GM12878 (cell line): Measurements from ENCODE around the gene HM13. TPM values are rescaled to one million over a fixed set of nuclear protein-coding genes. Genes with fewer than 3 reads are reported as not detected.

Source experiments
- ATAC-seq: fragments of 200-7000 bp; cut with Tn5 transposase; 3 replicates; pipeline ENCODE4 v1.9.1; 2020; ENCODE audit warnings: mild to moderate bottlenecking, moderate library complexity
- BruUV-seq: library from RNA; stranded (reverse); fragments of 400-500 nt; replicated peaks from 2 replicates; lab custom pipeline; 2021; lab: Mats Ljungman, UMichigan
- CTCF ChIA-PET: fragments of 300-600 bp; sonication (Branson Sonifier 250); formaldehyde crosslinking; extraction: SDS; loops from one replicate; lab custom pipeline; 2021; ENCODE audit warnings: inconsistent platforms; lab: Yijun Ruan, JAX
- POLR2A ChIA-PET: fragments of 350-600 bp; formaldehyde crosslinking; extraction: SDS; loops from one replicate; lab custom pipeline; 2021; ENCODE audit warnings: inconsistent platforms; lab: Charles Lee
- RAD21 ChIA-PET: fragments of 300-600 bp; sonication (Branson Sonifier 250); formaldehyde crosslinking; loops from one replicate; lab custom pipeline; 2023; ENCODE audit warnings: antibody characterized with exemption; ENCODE audit not compliant: unreplicated experiment; lab: Charles Lee
- SMC1A ChIA-PET: fragments of 300-600 bp; sonication (Branson Sonifier 250); formaldehyde crosslinking; loops from one replicate; lab custom pipeline; 2023; ENCODE audit not compliant: unreplicated experiment, uncharacterized antibody; lab: Charles Lee
- DNase-seq: peaks from one replicate; pipeline ENCODE4 v3.0.0-alpha.2; 2011; ENCODE audit warnings: low read depth, low spot score
- FAIRE-seq: peaks from 3 replicates; lab custom pipeline; 2011; peaks lifted over from hg19 to GRCh38; lab: Jason Lieb, UNC
- H2AFZ ChIP-seq: 2 replicates; pipeline ENCODE4 v1.6.0; 2011; ENCODE audit warnings: low read depth, low read length, control low read depth; ENCODE audit not compliant: control insufficient read depth
- H3K27ac ChIP-seq: 2 replicates; pipeline ENCODE4 v1.5.1; 2011; ENCODE audit warnings: control low read depth; ENCODE audit not compliant: control insufficient read depth, insufficient read depth
- H3K27me3 ChIP-seq, 2 experiments: replicated peaks in 1 of 2; 2 replicates each; pipeline versions ENCODE4 v1.6.0 to v1.6.1; 2011; ENCODE audit warnings: low read length in 1 of 2; ENCODE audit not compliant: control insufficient read depth in 2 of 2, insufficient read depth in 2 of 2
- H3K36me3 ChIP-seq, 2 experiments: 2 replicates each; pipeline ENCODE4 v1.5.1; 2011; ENCODE audit warnings: low read length in 1 of 2; ENCODE audit not compliant: control insufficient read depth in 2 of 2, insufficient read depth in 2 of 2
- H3K4me1 ChIP-seq: 2 replicates; pipeline ENCODE4 v1.6.1; 2011; ENCODE audit warnings: mild to moderate bottlenecking, low read length, moderate library complexity, mixed read lengths; ENCODE audit not compliant: control insufficient read depth, insufficient read depth
- H3K4me2 ChIP-seq: 2 replicates; pipeline ENCODE4 v1.6.0; 2011; ENCODE audit warnings: control low read depth; ENCODE audit not compliant: control insufficient read depth, insufficient read depth
- H3K4me3 ChIP-seq: fragments of 200-600 bp; sonication (generic); 2 replicates; pipeline ENCODE4 v1.5.1; 2016
- H3K79me2 ChIP-seq: 2 replicates; pipeline ENCODE4 v1.6.0; 2011; ENCODE audit warnings: low read length; ENCODE audit not compliant: control insufficient read depth, insufficient read depth
- H3K9ac ChIP-seq: 2 replicates; pipeline ENCODE4 v1.8.0; 2011; ENCODE audit warnings: low read length, control low read depth, mixed read lengths; ENCODE audit not compliant: control insufficient read depth, insufficient read depth
- H3K9me3 ChIP-seq: replicated peaks from 3 replicates; pipeline ENCODE4 v1.5.1; 2011; ENCODE audit warnings: mild to moderate bottlenecking, low read length; ENCODE audit not compliant: control insufficient read depth, insufficient read depth
- H4K20me1 ChIP-seq: 2 replicates; pipeline ENCODE4 v1.6.0; 2011; ENCODE audit not compliant: control insufficient read depth, insufficient read depth
- BACH1 ChIP-seq: fragments of 450-650 bp; IDR thresholded peaks from 2 replicates; pipeline ENCODE4 v1.6.1; 2017; ENCODE audit warnings: mild to moderate bottlenecking, borderline replicate concordance
- DPF2 ChIP-seq: fragments of 450-650 bp; IDR thresholded peaks from 2 replicates; pipeline ENCODE4 v1.6.1; 2017; ENCODE audit warnings: mild to moderate bottlenecking
- EP300 ChIP-seq, 2 experiments: fragments of 150-350 bp in 1 of 2; IDR thresholded peaks; 2 replicates each; pipeline ENCODE4 v1.6.1; 2011 to 2012; ENCODE audit warnings: low read depth in 2 of 2, low read length in 2 of 2, borderline replicate concordance in 1 of 2, improper control_type of control experiment in 1 of 2, inconsistent platforms in 1 of 2; ENCODE audit not compliant: control insufficient read depth in 1 of 2
- HDAC2 ChIP-seq: fragments of 200-600 bp; sonication (generic); IDR thresholded peaks from 2 replicates; pipeline ENCODE4 v1.6.1; 2017
- HDAC6 ChIP-seq: fragments of 200-600 bp; sonication (generic); IDR thresholded peaks from one replicate; pipeline ENCODE4 v1.8.0; 2017; ENCODE audit warnings: antibody characterized with exemption; ENCODE audit not compliant: unreplicated experiment
- MTA2 ChIP-seq: fragments of 450-650 bp; IDR thresholded peaks from 2 replicates; pipeline ENCODE4 v1.6.1; 2016; ENCODE audit warnings: low read depth, mild to moderate bottlenecking, moderate library complexity
- PAX8 ChIP-seq: fragments of 450-650 bp; IDR thresholded peaks from 2 replicates; pipeline ENCODE4 v1.6.1; 2017; ENCODE audit warnings: mild to moderate bottlenecking, moderate library complexity
- POLR2AphosphoS2 ChIP-seq: IDR thresholded peaks from 2 replicates; pipeline ENCODE4 v1.6.1; 2011; ENCODE audit warnings: low read depth, mild to moderate bottlenecking, low read length, improper control_type of control experiment, moderate library complexity
- POU2F2 ChIP-seq: IDR thresholded peaks from 3 replicates; pipeline ENCODE4 v1.6.1; 2011; ENCODE audit warnings: low read depth, mild to moderate bottlenecking, low read length, borderline replicate concordance
- RAD51 ChIP-seq: fragments of 450-650 bp; IDR thresholded peaks from 2 replicates; pipeline ENCODE4 v1.6.1; 2016; ENCODE audit warnings: moderate library complexity, mild to moderate bottlenecking, inconsistent platforms
- RCOR1 ChIP-seq: conservative IDR thresholded peaks from 2 replicates; pipeline ENCODE4 v1.6.1; 2012; ENCODE audit warnings: low read depth, low read length, improper control_type of control experiment
- RELA ChIP-seq: fragments of 450-650 bp; IDR thresholded peaks from 2 replicates; pipeline ENCODE4 v1.8.0; 2014; ENCODE audit warnings: borderline replicate concordance; ENCODE audit not compliant: partially characterized antibody
- SMARCA5 ChIP-seq: fragments of 450-650 bp; IDR thresholded peaks from 2 replicates; pipeline ENCODE4 v1.6.1; 2017; ENCODE audit warnings: mild to moderate bottlenecking
- ZNF207 ChIP-seq: fragments of 450-650 bp; IDR thresholded peaks from 2 replicates; pipeline ENCODE4 v1.6.1; 2014; ENCODE audit warnings: antibody characterized with exemption, mild to moderate bottlenecking, borderline replicate concordance
- ZNF274 ChIP-seq: IDR thresholded peaks from one replicate; pipeline ENCODE4 v1.8.0; 2011; ENCODE audit not compliant: insufficient read length, insufficient read depth
- WGBS: methylation state at CpG from one replicate; pipeline ENCODE4 v1.1.6; 2016; ENCODE audit warnings: low lambda C conversion rate; ENCODE audit not compliant: insufficient replicate concordance, insufficient coverage; ENCODE audit errors: missing lambda C conversion rate; 5-methylcytosine and 5-hydroxymethylcytosine counted together
- in situ Hi-C: fragments of 300-500 bp; cut with MboI; formaldehyde crosslinking; loops from 9 replicates; pipeline ENCODE4 v1.14.3; 2018; ENCODE audit warnings: mixed read lengths
- intact Hi-C: fragments of 100-400 bp; cut with micrococcal nuclease; formaldehyde crosslinking; loops from one replicate; pipeline ENCODE4 v1.14.2; 2022; ENCODE audit not compliant: unreplicated experiment
- polyA plus RNA-seq, 11 experiments: library from polyadenylated mRNA; depleted of rRNA in 4 of 11; unstranded in 6 of 11; stranded (reverse) in 5 of 11; fragments of >200 nt; fragmentation: Nextera tagmentation in 4 of 11; fragmentation: Illumina TruSeq in 1 of 11; extraction: Ambion mirVana in 4 of 11; extraction: Trizol in 1 of 11; gene quantifications; 1 replicate in 1 of 11; 2 replicates in 10 of 11; pipeline versions ENCODE4 v1.2.1 to v1.2.3, GENCODE V29; 2011 to 2016; ENCODE audit warnings: inconsistent platforms in 2 of 11, missing spikeins in 2 of 11, low read depth in 1 of 11
- total RNA-seq, 4 experiments: library from RNA; depleted of rRNA in 3 of 4; stranded (reverse); fragments of >200 nt in 3 of 4; fragmentation: Illumina TruSeq in 1 of 4; extraction: Trizol in 1 of 4; gene quantifications; 2 replicates each; pipeline versions ENCODE4 v1.2.1 to v1.2.3, GENCODE V29; 2013 to 2021
- TF ChIP-seq, protein P1 (sequence below), 3 experiments: IDR thresholded peaks in 2 of 3; conservative IDR thresholded peaks in 1 of 3; 2 replicates each; pipeline ENCODE4 v1.5.1; 2011; ENCODE audit warnings: low read depth in 3 of 3, low read length in 3 of 3, mild to moderate bottlenecking in 3 of 3, control low read depth in 2 of 3, moderate library complexity in 2 of 3, inconsistent platforms in 1 of 3, mixed read lengths in 1 of 3; ENCODE audit not compliant: control insufficient read depth in 2 of 3, insufficient read depth in 1 of 3; ENCODE audit errors: extremely low read depth in 1 of 3
- TF ChIP-seq, protein P2 (sequence below): fragments of 150-350 bp; IDR thresholded peaks from 2 replicates; pipeline ENCODE4 v1.6.1; 2014; ENCODE audit warnings: mild to moderate bottlenecking, low read depth, low read length
- TF ChIP-seq, protein P3 (sequence below): IDR thresholded peaks from 2 replicates; pipeline ENCODE4 v1.6.1; 2012; ENCODE audit warnings: low read depth, low read length, improper control_type of control experiment
- TF ChIP-seq, protein P4 (sequence below): IDR thresholded peaks from 2 replicates; pipeline ENCODE4 v1.6.1; 2011; ENCODE audit warnings: low read depth, mild to moderate bottlenecking, low read length, moderate library complexity, borderline replicate concordance; ENCODE audit errors: extremely low read depth

Gene HM13
- total and polyA plus RNA-seq, 10 of the 15 experiments (the other 5 are each of a cell fraction or from before 2014, with no cell fraction given): 4.8 to 185 (median 81.7) TPM

DNA sequence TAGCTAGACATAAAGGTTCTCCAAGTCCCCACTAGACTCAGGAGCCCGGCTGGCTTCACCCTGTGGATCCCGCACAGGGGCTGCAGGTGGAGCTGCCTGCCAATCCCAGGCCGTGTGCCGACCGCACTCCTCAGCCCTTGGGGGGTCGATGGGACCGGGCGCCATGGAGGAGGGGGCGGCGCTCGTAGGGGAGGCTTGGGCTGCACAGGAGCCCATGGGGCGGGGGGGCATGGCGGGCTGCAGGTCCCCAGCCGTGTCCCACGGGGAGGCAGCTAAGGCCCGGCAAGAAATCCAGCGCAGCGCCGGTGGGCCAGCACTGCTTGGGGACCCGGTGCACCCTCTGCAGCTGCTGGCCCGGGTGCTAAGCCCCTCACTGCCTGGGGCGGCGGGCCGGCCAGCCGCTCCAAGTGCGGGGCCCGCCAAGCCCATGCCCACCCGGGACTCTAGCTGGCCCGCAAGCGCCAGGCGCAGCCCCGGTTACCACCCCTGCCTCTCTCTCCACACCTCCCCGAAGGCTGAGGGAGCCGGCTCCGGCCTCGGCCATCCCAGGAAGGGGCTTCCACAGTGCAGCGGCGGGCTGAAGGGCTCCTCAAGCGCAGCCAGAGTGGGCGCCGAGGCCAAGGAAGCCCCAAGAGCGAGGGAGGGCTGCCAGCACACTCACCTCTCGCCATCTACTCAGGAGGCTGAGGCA is 64.4 kb downstream of the HM13 start (continued):
- TF ChIP-seq EP300 (IDR thresholded peaks at IDR 0.05; ENCODE audit: borderline replicate concordance in 1 of 2, control insufficient read depth in 1 of 2, low read depth in 2 of 2, low read length in 2 of 2) (no peak), ZNF274 (no peak), RCOR1 (no peak), MTA2 (no peak), SMARCA5 (no peak), HDAC6 (no peak), PAX8 (no peak)
- TF ChIP-seq, protein P1, sequence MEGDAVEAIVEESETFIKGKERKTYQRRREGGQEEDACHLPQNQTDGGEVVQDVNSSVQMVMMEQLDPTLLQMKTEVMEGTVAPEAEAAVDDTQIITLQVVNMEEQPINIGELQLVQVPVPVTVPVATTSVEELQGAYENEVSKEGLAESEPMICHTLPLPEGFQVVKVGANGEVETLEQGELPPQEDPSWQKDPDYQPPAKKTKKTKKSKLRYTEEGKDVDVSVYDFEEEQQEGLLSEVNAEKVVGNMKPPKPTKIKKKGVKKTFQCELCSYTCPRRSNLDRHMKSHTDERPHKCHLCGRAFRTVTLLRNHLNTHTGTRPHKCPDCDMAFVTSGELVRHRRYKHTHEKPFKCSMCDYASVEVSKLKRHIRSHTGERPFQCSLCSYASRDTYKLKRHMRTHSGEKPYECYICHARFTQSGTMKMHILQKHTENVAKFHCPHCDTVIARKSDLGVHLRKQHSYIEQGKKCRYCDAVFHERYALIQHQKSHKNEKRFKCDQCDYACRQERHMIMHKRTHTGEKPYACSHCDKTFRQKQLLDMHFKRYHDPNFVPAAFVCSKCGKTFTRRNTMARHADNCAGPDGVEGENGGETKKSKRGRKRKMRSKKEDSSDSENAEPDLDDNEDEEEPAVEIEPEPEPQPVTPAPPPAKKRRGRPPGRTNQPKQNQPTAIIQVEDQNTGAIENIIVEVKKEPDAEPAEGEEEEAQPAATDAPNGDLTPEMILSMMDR (IDR thresholded peaks at IDR 0.05 in 2 of 3, conservative IDR thresholded peaks at IDR 0.05 in 1 of 3; ENCODE audit: control insufficient read depth in 2 of 3, extremely low read depth in 1 of 3, insufficient read depth in 1 of 3, low read depth in 3 of 3, low read length in 3 of 3): no peak
- TF ChIP-seq, all 136 proteins: peak for 0

DNA sequence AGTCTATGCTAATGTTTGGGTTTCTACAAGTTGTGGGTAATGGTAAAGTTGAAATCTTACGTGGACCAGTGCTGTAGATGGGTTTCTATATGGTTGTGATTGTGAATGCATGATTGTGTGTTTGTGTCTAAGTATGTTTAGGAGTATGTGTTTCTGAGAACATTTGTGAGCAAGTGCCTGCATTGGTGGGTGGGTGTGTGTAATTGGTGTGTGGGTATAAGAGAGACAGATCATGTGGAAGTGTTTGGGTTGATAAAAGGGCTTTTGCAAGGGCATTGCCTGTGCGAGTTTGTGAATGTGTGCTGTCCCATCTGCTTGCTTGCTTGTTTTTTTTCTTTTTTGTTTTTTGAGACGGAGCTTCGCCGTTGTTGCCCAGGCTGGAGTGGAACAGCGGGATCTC is 65.0 kb downstream of the HM13 start:
- ChIA-PET CTCF (interaction anchor here (1.4 to 2.2 kb wide), 2 partner anchors 19 to 33 kb away, joined by 4 to 12 read pairs; no protein-coding TSS in a partner anchor), RAD21 (interaction anchor here (1.4 kb wide), 1 partner anchor 13 kb away, joined by 6 read pairs; no protein-coding TSS in a partner anchor), SMC1A (no interaction called here), POLR2A (no interaction called here)
- H3K4me2 ChIP-seq: no peak overlapping the region
- no peaks in the 10 kb centered on the region for H3K9me3 ChIP-seq
- no peaks in the 10 kb centered on the region for H4K20me1 ChIP-seq
- no peak overlapping the region for H3K4me3 ChIP-seq
- H2AFZ ChIP-seq: no peak overlapping the region
- 70% methylated on average over 6 of the region's 6 CpGs for WGBS
- no peaks in the 10 kb centered on the region for H3K79me2 ChIP-seq
- in situ Hi-C loops (no loop called here), intact Hi-C loops (no loop called here)
- no peaks in the 10 kb centered on the region for H3K36me3 ChIP-seq
- ATAC-seq (no peak), DNase-seq (no peak), FAIRE-seq (no peak)
- H3K4me1 ChIP-seq: no peaks in the 10 kb centered on the region
- no TSS peak for BruUV-seq
- no peaks in the 10 kb centered on the region; a peak in 1 of 4 replicates for H3K27me3 ChIP-seq
- H3K27ac ChIP-seq: no peak overlapping the region
- H3K9ac ChIP-seq: no peak overlapping the region
- TF ChIP-seq RAD51 (no peak), DPF2 (no peak), POLR2AphosphoS2 (no peak), HDAC2 (no peak), POU2F2 (no peak), ZNF207 (no peak), RELA (no peak), BACH1 (no peak)
- TF ChIP-seq, protein P2, sequence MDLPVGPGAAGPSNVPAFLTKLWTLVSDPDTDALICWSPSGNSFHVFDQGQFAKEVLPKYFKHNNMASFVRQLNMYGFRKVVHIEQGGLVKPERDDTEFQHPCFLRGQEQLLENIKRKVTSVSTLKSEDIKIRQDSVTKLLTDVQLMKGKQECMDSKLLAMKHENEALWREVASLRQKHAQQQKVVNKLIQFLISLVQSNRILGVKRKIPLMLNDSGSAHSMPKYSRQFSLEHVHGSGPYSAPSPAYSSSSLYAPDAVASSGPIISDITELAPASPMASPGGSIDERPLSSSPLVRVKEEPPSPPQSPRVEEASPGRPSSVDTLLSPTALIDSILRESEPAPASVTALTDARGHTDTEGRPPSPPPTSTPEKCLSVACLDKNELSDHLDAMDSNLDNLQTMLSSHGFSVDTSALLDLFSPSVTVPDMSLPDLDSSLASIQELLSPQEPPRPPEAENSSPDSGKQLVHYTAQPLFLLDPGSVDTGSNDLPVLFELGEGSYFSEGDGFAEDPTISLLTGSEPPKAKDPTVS: no peak
- TF ChIP-seq, protein P3, sequence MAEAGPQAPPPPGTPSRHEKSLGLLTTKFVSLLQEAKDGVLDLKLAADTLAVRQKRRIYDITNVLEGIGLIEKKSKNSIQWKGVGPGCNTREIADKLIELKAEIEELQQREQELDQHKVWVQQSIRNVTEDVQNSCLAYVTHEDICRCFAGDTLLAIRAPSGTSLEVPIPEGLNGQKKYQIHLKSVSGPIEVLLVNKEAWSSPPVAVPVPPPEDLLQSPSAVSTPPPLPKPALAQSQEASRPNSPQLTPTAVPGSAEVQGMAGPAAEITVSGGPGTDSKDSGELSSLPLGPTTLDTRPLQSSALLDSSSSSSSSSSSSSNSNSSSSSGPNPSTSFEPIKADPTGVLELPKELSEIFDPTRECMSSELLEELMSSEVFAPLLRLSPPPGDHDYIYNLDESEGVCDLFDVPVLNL: no peak
- TF ChIP-seq, protein P4, sequence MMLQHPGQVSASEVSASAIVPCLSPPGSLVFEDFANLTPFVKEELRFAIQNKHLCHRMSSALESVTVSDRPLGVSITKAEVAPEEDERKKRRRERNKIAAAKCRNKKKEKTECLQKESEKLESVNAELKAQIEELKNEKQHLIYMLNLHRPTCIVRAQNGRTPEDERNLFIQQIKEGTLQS: no peak
